BJ (cell line): ENCODE data around the gene RANBP17. TPM values are rescaled to one million over a fixed set of nuclear protein-coding genes. Genes with fewer than 3 reads are reported as not detected.
A peak's percentile ranks its signal among the peaks of the same experiment; 100 is the strongest.

ENCODE experiments used
- CTCF ChIA-PET: fragments of 350-600 bp; formaldehyde crosslinking; extraction: SDS; loops from one replicate; lab custom pipeline; 2021; ENCODE audit warnings: antibody characterized with exemption, inconsistent platforms; lab: Yijun Ruan, JAX
- POLR2A ChIA-PET: fragments of 300-600 bp; sonication (Branson Sonifier 250); formaldehyde crosslinking; extraction: SDS; loops from one replicate; lab custom pipeline; 2021; ENCODE audit warnings: antibody characterized with exemption; lab: Charles Lee
- DNase-seq: peaks from one replicate; pipeline ENCODE4 v3.0.0-alpha.2; 2011; ENCODE audit warnings: low read depth
- H3K27me3 ChIP-seq: 2 replicates; pipeline ENCODE4 v1.6.0; 2011; ENCODE audit warnings: low read length; ENCODE audit not compliant: control insufficient read depth, insufficient read depth
- H3K36me3 ChIP-seq: 2 replicates; pipeline ENCODE4 v1.5.1; 2011; ENCODE audit warnings: low read length; ENCODE audit not compliant: control insufficient read depth, insufficient read depth
- H3K4me3 ChIP-seq: 2 replicates; pipeline ENCODE4 v1.5.1; 2011; ENCODE audit warnings: low read depth, mild to moderate bottlenecking, control low read depth, low read length
- CTCF ChIP-seq: IDR thresholded peaks from 2 replicates; pipeline ENCODE4 v1.5.1; 2011; ENCODE audit warnings: low read depth, mild to moderate bottlenecking, control low read depth, inconsistent platforms, low read length, moderate library complexity; ENCODE audit not compliant: insufficient read depth
- polyA minus RNA-seq: library from RNA; depleted of rRNA, polyadenylated mRNA; stranded (reverse); fragments of >200 nt; gene quantifications from 2 replicates; pipeline ENCODE4 v1.2.3, GENCODE V29; 2011; rRNA and poly(A)+ RNA removed
- polyA plus RNA-seq: library from polyadenylated mRNA; depleted of rRNA; stranded (reverse); fragments of >200 nt; gene quantifications from 2 replicates; pipeline ENCODE4 v1.2.3, GENCODE V29; 2011; rRNA removed

RANBP17 gene
- polyA plus RNA-seq = 10.5 and 12.9 TPM in 2 replicates
- polyA minus RNA-seq = 14.8 and 16.9 TPM in 2 replicates

GRCh38 chr5:170861917-170862766 lies at the start of gene RANBP17:
Gene RANBP17 (plus strand): TSS chr5:170862018.
- H3K36me3 ChIP-seq = no peaks in the 10 kb centered on the region
- CTCF ChIA-PET = no interaction called here
- POLR2A ChIA-PET = no interaction called here
- H3K4me3 ChIP-seq = peak within 1 kb of the TSS; percentile 77
- no peak for DNase-seq
- H3K27me3 ChIP-seq = no peaks in the 10 kb centered on the region
- no peak for TF ChIP-seq CTCF

GRCh38 chr5:170813231-170813630 lies 48.6 kb upstream of the RANBP17 start:
- H3K27me3 ChIP-seq = no peaks in the 10 kb centered on the region
- no peak for DNase-seq
- no peak for TF ChIP-seq CTCF
- H3K4me3 ChIP-seq = no peak overlapping the region
- no peaks in the 10 kb centered on the region for H3K36me3 ChIP-seq
- ChIA-PET POLR2A (no interaction called here), CTCF (no interaction called here)

- no peak for DNase-seq
- ChIA-PET CTCF (interaction anchor here (1.6 kb wide), 1 partner anchor 72 kb away, joined by 3 read pairs; no protein-coding TSS in a partner anchor), POLR2A (no interaction called here)
- no peak overlapping the region for H3K4me3 ChIP-seq
- no peak for TF ChIP-seq CTCF
- no peaks in the 10 kb centered on the region for H3K27me3 ChIP-seq
- H3K36me3 ChIP-seq = no peaks in the 10 kb centered on the region
These were observed 44.6 kb upstream of the RANBP17 start for GRCh38 chr5:170817195-170817594.

- ChIA-PET POLR2A (no interaction called here), CTCF (no interaction called here)
- TF ChIP-seq CTCF = no peak
- peak; percentile 27 for DNase-seq
- Histone ChIP-seq H3K4me3 (no peak overlapping the region), H3K36me3 (no peaks in the 10 kb centered on the region), H3K27me3 (no peaks in the 10 kb centered on the region)
These were observed 43.6 kb upstream of the RANBP17 start for GRCh38 chr5:170818232-170818631.

GRCh38 chr5:170819824-170820223 lies 42.0 kb upstream of the RANBP17 start:
- CTCF ChIA-PET = interaction anchor here (0.7 kb wide), 1 partner anchor 11 kb away, joined by 3 read pairs; no protein-coding TSS in a partner anchor
- no peaks in the 10 kb centered on the region for H3K36me3 ChIP-seq

More at GRCh38 chr5:170819824-170820223, 42.0 kb upstream of the RANBP17 start:
- POLR2A ChIA-PET = no interaction called here
- no peak for DNase-seq
- TF ChIP-seq CTCF = no peak
- Histone ChIP-seq H3K27me3 (no peaks in the 10 kb centered on the region), H3K4me3 (no peak overlapping the region)
